ENCODE data around the gene OLR1.
A peak's percentile ranks its signal among the peaks of the same experiment; 100 is the strongest.

Gene OLR1

DNA sequence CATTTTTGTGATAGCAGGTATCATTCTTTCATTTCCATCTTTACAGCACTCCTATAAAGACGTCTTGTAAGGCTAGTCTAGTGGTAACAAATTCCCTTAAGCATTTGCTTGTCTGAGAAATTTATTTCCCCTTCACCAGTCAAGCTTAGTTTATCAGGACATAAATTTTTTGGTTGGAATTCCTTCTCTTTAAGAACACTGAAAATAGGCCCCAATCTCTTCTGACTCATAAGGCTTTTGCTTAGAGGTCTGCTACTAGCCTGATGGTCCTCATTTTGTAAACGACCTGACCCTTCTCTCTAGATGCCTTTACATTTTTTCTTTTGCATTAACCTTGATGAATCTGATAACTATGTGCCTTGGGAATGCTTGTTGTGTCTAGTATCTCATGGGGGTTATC, 20.3 kb downstream of the OLR1 start:
- no peak for DNase-seq

DNA sequence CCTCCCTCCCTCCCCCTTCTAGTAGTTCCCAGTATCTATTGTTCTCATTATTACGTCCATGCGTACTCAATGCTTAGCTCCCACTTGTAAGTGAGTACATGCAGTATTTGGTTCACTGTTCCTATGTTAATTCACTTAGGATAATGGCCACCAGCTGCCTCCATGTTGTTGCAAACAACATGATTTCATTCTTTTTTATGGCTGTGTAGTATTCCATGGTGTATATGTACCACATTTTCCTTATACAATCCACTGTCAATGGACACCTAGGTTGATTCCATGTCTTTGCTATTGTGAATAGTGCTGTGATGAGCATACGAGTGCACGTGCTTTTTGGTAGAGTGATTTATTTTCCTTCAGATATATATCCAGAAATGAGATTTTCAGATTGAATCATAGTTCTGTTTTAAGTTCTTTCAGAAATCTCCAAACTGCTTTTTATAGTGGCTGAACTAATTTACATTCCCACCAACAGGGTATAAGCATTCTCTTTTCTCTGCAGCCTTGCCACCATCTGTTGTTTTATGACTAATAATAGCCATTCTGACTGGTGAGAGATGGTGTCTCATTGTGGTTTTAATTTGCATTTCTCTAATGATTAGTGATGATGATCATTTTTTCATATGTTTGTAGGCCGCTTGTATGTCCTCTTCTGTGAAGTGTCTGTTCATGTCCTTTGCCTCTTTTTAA, 24.1 kb downstream of the OLR1 start:
- no peak for DNase-seq

DNA sequence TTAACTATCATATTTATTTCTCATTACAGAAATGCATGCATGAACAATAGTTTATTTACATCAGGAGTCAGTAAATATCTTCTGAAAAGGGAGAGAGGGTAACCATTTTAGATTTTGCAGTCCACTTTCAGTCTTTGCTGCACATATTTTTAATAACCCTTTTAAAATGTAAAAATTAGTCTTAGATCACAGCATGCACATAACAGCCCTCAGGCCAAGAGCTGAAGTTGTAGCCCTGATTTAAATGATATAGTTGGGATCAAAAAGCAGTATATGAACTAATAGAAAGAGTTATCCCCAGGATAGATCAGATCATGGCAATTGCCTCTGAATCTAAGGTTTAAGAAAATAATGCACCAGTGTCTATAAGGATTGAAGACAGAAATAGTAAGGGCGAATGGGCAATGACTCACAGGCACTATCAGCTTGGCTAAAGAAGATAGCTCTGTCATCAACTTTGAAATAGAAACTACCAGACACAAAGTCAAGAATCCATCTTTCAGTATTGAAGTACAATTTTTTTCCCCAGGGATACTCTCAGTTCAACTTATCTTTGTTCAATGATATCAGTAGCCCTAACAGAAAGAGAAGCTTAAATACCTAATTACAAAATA, 28.8 kb downstream of the OLR1 start:
- DNase-seq = peak; percentile 78

DNA sequence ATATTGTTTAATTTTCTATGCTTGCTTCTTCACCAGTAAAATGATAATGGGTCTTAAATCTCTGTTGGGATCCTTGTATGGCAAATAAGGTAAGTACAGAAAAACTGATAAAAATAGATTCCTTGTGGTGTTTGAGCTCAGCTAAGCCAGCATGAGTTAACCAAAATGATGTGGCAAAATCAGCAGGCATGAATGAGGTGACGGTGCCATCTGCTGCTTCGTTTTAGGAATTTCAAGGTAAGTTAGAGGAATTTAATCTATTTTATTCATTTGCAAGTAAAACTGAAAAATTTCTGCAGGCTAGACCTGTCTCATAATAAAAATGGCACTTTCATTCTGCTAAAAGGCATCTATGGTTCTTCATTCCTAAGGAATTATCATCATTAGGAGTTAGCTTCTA, 31.9 kb downstream of the OLR1 start:
- peak; percentile 75 for DNase-seq

DNA sequence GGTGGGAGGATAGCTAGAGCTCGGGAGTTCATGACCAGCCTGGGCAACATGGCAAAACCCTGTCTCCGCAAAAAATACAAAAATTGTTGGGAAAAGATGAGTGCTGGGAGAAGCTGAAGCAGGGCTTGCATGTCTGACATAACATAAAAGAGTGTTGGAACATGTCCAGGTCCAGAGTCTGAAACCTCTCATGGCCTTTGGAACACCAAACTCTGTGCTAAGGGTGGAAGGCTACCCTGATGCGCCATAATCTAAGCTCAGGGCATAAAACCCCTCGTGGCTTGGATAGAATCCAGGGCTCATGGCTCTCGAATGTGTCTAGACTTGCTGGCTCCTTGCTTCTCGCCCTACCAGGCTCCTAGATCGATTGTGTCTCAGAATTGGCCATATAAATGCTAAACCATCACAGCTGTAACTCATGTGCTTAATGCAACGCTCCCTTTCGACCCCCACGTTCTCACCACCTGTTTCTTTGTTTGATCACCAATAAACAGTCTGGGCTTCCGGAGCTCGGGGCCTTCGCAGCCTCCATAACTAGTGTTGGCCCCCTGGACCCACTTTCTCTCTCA, 35.2 kb downstream of the OLR1 start:
- no peak for DNase-seq

DNA sequence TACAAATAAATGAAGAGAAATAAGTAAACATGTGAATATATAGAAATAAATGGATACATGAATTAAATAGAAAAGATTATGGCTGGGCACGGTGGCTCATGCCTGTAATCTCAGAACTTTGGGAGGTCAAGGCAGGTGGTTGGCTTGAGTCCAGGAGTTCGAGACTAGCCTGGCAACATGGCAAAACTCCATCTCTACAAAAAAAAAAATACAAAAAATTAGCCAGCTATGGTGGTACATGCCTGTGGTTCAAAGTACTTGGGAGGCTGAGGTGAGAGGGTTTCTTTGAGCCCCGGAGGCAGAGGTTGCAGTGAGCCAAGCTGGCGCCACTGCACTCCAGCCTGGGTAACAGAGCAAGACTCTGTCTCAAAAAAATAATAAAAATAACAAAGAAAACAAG, 36.8 kb downstream of the OLR1 start:
- no peak for DNase-seq

GRCh38 chr12:10132850-10133370, 39.0 kb downstream of the OLR1 start:
- no peak for DNase-seq

DNA sequence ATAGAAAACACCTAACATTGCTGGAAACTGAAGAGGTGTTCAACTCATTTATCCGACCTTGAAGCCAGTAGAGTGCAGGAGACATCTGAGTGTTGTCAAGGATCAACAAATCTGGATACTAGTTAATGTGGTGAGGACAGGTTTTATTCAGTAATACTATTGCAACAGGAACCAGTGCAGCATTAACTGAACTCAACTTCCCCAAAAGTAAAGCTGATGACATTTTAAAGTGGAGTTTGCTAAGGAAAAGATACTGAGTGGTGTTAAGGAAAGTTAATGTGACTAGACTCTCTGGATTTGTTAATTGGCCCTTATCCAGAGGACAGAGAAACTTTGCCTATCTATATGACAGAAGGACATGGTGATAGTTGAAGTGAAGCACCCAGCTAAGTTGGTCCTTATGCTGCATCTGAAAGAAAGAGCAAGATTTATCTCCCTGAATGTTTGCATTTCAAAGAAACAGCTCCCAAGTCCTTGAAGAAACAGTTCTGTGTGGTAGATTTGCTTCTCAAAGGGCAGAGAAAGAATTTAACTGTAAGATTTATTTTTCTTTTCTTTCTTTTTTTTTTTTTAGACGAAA, 40.7 kb downstream of the OLR1 start:
- DNase-seq = peak; percentile 89

DNA sequence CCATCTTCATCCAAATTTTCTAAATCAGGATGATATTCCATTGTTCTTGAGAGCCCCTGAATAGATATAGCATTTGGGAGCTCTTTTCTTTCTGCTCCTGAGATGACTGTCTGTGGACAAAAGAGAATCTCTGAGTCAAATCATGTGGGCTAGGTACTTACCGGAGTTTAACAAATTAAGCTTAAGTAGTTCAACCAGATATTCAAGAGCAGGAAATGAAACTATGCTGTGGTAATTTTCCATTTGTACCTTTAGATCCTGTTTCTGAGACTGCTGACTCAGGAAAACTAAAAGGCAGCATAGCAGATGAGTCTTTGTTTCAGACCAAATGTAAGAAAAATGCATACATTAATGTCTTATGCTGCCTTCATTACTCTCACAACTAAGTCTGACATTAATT, 41.9 kb downstream of the OLR1 start, which contains the start of gene CLEC7A:
TSS of gene CLEC7A (minus strand) at position 158 of the 400 bp plus-strand sequence. CDS start at position 41, 117 bp downstream.
- DNase-seq = peak; percentile 92

DNA sequence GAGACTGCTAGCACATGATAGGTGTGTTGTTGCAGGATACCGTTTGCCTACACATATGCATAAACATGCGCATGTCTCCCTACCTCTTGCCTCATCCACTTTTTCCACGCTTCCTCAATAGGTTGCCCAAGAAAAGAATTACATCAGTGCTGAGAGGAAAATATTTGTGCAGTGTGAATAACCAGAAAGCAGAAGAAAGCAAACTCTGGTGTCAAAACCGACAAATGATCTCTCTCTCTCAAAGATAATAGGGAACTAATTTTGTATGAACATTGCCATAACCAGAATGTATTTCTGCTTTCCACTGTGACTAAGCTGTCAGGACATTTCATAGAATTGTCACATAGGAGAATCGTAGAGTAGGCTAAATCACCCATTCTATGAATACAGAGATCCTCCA, 43.2 kb downstream of the OLR1 start:
- peak; percentile 99 for DNase-seq

DNA sequence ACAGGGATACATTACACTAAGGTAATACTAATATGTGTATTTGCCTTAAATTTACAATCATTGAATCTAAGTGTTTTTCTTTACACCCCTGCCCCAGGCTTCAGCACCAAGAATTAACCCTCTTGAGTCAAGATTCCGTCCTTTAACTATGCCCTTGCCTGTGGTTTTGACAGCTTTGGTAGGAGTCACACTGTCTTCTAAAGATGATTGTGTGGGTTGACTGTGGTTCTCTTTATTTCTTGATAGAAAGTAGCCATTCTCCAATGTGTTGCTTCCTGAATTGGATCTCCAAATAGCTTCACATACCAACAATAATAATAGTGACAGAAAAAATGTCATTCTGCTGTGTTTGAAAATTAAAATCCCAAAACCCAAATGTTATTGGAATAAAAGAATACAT, 45.5 kb downstream of the OLR1 start:
- peak; percentile 73 for DNase-seq

DNA sequence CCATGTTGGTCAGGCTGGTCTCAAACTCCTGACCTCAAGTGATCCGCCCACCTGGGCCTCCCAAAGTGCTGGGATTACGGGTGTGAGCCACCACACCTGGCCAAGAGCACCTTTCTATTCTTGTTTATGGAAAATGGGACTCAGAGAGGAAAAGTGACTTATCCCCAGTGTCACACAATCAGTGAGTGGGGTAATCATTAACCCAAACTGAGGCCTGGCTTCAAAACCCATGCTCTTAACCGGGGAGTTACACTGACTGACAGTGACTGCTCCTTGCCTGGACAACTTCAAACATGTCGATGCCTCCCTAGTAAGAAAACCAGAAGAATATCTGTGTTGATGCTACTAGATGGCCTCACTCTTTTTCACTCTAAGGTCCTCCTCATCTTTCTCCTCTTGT, 49.2 kb downstream of the OLR1 start:
- no peak for DNase-seq

GRCh38 chr12:10121278-10121677, 50.7 kb downstream of the OLR1 start:
- peak; percentile 96 for DNase-seq

DNA sequence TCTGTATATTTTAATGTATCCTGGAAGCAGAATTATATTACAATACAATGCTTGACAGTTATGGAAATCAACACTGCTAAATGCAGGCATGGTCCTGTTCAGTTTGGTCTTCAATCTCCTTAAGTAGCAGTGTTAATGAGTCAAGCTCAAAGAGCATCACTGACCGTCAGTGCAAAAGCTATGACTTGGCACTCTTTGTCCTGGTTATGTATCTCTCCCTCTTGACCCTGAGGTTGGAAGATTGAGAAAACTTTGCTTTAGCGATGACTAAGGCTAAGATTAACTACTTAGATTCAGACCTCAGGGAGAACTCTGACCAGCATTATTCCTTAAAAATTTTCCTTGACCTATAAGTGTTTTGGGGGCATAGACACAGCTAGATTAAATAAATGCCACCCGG, 52.9 kb downstream of the OLR1 start:
- peak; percentile 80 for DNase-seq

- DNase-seq = no peak
Measured at GRCh38 chr12:10115890-10116289, 56.0 kb downstream of the OLR1 start.

DNA sequence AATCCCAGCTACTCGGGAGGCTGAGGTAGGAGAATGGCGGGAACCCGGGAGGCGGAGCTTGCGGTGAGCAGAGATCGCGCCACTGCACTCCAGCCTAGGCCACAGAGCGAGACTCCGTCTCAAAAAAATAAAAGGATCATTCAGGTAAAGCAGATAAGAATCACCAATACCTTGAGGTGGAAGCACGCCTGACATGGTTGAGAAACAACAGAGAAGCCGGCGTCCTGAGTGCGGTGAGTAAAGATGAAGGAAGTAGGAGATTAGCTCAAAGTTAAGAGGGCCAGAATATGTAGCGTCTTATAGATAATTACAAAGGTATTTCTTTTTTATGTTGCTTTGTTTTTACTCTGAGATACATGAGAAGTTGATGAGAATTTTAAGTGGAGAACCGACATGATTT, 56.6 kb downstream of the OLR1 start:
- DNase-seq = no peak

- no peak for DNase-seq
Measured at GRCh38 chr12:10113920-10114319, 58.0 kb downstream of the OLR1 start.

DNA sequence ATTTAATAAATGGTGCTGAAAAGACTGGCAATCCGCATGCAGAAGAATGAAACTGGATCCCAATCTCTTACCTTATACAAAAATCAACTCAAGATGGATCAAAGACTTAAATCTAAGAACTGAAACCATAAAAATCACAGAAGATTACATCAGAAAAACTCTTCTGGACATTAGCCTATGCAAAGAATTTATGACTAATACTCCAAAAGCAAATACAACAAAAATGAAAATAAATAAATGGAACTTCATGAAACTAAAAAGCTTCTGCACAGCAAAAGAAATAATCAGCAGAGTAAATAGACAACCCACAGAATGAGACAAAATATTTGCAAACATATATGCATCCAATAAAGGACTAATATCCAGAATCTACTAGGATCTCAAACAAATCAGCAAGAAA, 58.9 kb downstream of the OLR1 start:
- DNase-seq = peak; percentile 68

DNA sequence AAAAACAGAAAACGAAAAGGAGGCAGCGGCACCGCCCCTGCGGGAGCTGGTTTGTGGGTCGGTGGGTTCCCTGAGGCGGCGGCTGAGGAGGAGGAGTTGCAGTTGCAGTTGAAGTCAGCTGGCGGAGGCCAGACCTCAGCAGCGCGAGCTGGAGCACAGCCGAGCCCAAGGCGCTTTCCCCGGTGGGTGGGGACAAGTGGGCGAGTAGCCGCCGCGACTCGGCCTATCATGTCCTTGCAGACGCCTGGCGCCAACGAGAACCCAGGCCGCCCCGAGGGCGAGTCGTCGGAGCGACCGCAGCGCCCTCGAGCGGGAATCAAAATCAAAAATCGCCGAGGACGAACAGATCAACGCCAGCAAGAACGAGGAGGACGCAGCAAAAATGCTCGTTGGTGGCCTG, 60.5 kb downstream of the OLR1 start:
- DNase-seq = no peak

DNA sequence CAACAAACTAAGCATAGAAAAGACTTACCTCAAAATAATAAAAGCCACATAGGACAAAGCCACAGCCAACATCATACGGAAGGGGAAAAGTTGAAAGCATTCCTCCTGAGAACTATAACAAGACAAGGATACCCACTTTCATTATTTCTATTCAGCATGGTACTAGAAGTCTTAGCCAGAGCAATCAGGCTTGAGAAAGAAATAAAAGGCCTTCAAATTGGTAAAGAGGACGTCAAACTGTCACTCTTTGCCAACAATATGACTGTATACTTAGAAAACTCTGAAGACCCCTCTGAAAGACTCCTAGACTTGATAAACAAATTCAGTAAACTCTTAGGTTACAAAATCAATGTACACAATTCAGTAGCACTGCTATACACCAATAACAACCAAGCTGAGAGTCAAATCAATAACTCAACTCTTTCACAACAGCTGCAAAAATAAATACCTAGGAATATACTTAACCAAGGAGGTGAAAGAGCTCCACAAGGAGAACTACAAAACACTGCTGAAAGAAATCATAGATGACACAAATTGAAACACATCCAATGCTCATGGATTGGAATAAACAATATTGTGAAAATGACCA, 61.6 kb downstream of the OLR1 start:
- no peak for DNase-seq
